LNCaP clone FGC (cell line): ENCODE results near the gene CADPS.
A peak's percentile ranks its signal among the peaks of the same experiment; 100 is the strongest.

Experiments
- DNase-seq: peaks from one replicate; pipeline ENCODE4 v3.0.0-alpha.2; 2011; ENCODE audit warnings: low read depth
- H3K4me3 ChIP-seq: 2 replicates; pipeline ENCODE4 v1.5.1; 2011; ENCODE audit warnings: mild to moderate bottlenecking, low read depth, low read length, control low read depth
- CTCF ChIP-seq: IDR thresholded peaks from 2 replicates; pipeline ENCODE4 v1.5.1; 2012; ENCODE audit warnings: mild to moderate bottlenecking; ENCODE audit not compliant: control insufficient read depth, insufficient read depth; ENCODE audit errors: extremely low read depth

CADPS gene

GRCh38 chr3:62445275-62445674 lies 429.9 kb downstream of the CADPS start:
- TF ChIP-seq CTCF, result no peak
- no peak overlapping the region for H3K4me3 ChIP-seq
- DNase-seq, result no peak

DNA sequence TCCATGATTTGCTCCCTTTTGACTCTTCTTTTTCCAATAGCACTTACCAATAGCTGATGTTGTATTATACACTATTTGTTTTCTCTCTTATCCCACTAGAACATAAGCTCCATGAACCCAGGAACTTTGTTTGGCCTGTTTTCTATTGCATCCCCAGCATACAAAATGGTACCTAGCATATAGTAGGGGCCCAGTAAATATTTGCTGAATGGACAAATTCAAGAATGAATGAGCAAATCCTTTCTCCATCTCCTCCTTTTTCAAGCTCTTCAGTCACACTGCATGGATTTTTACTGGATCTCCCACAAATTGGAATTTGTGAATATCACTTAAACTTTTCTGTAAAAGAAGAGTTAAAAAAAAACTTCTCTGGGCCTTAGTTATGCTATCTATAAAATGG lies 435.2 kb downstream of the CADPS start:
- no peak for TF ChIP-seq CTCF
- DNase-seq, result no peak
- H3K4me3 ChIP-seq, result no peak overlapping the region

DNA sequence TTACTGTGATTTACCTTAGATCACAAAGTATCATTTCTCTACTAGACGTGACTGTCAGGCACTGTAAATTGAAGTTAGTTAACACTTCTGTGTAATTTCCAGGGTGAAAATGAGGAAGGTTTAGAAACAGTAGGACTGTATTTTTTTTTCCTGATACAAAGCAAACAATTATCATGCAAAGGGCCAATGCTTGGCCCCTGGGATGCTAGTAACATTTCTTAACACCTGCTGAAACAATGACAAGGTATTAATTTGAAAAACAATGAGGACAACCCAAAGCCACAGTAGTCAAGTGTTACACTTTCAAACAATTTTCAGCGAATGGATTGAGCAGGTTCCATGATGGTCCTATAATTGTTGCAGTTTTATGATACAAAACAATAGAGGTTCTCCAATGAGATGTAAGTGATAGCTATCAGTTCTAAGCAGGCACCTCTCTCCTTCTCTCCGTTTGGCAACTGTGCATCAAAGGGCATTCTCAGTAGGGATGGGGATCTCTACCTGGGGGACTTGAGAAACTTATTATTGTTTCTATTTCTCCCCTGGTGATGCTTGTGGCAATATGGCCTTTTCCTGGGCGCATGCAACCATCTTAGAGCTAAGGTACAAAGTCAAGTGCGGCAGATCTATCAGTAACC lies 435.9 kb downstream of the CADPS start:
- TF ChIP-seq CTCF, result no peak
- no peak for DNase-seq
- no peak overlapping the region for H3K4me3 ChIP-seq

DNA sequence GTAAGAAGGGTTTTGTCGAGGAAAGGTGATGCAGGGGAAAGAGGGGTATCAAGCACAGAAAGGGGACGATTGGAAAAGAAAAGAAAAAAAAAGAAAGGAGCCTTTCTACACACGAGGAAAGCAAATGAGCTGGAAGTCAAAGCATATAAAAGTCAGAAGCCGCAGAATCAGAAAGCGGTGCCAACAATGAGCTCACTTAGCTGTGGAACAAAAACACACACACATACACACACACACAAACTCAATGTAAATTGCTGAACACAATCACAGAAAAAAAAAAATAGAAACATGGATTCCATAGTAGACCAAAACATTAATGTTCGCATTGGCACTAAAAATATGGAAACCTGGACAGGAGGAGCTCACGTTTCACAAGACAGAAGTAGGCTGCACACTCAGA lies 438.4 kb downstream of the CADPS start:
- no peak overlapping the region for H3K4me3 ChIP-seq
- DNase-seq, result peak; percentile 26
- TF ChIP-seq CTCF, result no peak

DNA sequence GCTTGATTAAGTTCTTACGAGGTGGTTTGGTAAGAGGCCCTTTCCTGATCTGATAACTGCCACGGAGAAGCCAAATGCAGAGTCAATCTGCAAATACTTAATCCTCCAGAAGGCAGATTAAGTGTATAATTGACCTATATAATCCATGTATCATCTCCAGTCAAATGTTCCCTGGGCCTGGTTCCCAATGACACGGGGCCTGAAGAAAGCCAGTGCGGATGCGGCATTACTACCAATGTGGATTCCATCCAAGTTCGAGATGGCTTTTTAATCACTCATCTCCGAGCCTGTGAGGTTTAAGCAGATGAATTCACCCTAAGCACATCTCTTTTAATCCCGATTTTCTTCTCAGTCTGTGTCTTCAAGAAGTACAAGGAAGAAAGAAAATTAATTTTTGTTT lies 441.8 kb downstream of the CADPS start:
- H3K4me3 ChIP-seq, result no peak overlapping the region
- no peak for TF ChIP-seq CTCF
- no peak for DNase-seq

DNA sequence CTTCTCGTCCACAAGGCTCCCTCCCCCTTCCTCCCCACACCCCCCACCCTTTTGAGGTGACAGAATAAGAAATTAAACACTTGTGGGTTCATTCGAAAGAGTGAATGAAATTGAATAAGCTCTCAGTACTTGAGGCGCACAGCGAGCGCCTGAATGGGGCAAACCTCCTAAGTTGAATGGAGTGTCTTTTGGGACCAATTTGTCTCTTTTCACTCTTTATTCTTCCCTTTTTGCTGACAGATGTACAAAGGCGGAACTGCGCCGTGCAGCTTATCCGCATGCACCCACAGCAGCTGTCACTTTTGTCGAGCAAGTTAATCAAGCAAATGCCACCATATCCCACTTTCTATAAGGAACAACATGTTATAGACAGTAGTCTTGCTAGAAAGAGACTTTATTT lies 454.0 kb downstream of the CADPS start:
- TF ChIP-seq CTCF, result no peak
- H3K4me3 ChIP-seq, result no peak overlapping the region
- DNase-seq, result no peak

DNA sequence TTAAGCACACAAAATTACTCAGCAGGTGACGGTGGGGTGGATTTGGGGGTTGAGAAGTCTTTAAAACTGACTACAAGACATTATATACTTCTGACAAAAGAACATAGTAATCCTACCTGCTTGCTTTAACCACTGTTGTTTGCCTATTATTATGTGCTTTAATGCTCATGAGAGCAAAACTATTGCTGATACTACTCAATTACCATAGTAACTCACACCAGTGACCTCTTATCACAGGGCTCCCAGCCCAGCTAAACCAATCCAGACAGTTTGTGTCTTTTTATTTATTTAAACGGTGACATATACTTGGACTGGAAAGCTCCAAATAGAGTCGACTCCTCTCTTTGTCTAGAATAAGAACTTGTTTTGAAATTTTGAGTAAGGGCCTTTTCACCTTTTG lies 459.1 kb downstream of the CADPS start:
- no peak overlapping the region for H3K4me3 ChIP-seq
- no peak for TF ChIP-seq CTCF
- peak; percentile 74 for DNase-seq
